ENCODE data around the gene ELF1. TPM values are rescaled to one million over a fixed set of nuclear protein-coding genes. Genes with fewer than 3 reads are reported as not detected.

ELF1 gene
- total RNA-seq, 2 donors from 2014 or later = 36.0 to 44.1 TPM

DNA sequence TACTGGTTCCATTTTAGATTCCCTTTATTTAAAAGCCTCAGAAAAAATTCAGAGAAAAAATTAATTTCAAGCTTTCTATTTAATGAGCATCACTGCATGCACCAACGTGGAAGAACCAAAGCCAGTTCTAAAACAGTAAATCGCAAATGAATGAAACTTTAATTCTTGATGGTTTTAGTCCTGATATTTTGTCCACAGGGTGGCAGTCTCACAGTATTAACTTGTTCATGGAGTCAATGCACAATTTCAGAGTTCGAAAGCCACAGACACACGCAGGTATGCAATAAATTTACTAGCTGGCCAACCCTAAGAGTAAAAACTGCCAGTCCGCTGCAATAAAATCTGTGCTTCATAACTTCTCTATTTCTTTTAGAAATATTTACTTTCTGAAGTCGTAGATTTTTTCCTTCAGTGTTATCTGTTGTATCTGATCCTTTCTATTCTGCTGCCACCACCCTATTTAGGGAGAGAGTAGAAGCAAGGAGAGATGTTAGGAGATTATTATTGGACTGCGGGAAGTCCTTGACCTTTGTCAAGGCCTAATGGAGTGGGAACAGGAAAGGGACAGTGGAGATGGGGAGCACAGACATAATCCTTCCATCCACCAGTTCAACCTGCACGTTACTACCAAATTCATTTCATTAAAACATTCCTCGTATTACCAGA lies 35.2 kb upstream of the ELF1 start:
- Mint-ChIP-seq H3K36me3 (ENCODE audit: low read depth) (peaks cover 18% of the 10 kb centered on the region), H3K9me3 (peaks cover 8% of the 10 kb centered on the region), H3K4me1 (peaks cover 26% of the 10 kb centered on the region), H3K27ac (no peak overlapping the region), H3K4me3 (no peak overlapping the region), H3K27me3 (ENCODE audit: insufficient read depth) (no peaks in the 10 kb centered on the region)
- H3K9ac ChIP-seq (ENCODE audit: extremely low read depth, low read length, poor library complexity, severe bottlenecking) = no peak overlapping the region
- no peak overlapping the region for H3K4me3 ChIP-seq (ENCODE audit: low read length)
- no peak for DNase-seq
- WGBS, 2 experiments (ENCODE audit: insufficient coverage in 1 of 2, insufficient read length in 1 of 2) = 78 to 88% methylated on average over 5 to 8 of the region's 9 CpGs
- H3K27me3 ChIP-seq (ENCODE audit: control insufficient read depth, insufficient read depth, low read length, poor library complexity, severe bottlenecking) = no peaks in the 10 kb centered on the region
- peaks cover 15% of the 10 kb centered on the region for H3K9me3 ChIP-seq (ENCODE audit: control insufficient read depth, low read length)
- H3K36me3 ChIP-seq (ENCODE audit: control insufficient read depth, insufficient read depth, low read length) = peaks cover 18% of the 10 kb centered on the region
- peaks cover 4% of the 10 kb centered on the region for H3K4me1 ChIP-seq (ENCODE audit: control insufficient read depth, insufficient read depth, low read length)
- H3K27ac ChIP-seq (ENCODE audit: low read depth, low read length) = no peak overlapping the region
- TF ChIP-seq, protein P1, sequence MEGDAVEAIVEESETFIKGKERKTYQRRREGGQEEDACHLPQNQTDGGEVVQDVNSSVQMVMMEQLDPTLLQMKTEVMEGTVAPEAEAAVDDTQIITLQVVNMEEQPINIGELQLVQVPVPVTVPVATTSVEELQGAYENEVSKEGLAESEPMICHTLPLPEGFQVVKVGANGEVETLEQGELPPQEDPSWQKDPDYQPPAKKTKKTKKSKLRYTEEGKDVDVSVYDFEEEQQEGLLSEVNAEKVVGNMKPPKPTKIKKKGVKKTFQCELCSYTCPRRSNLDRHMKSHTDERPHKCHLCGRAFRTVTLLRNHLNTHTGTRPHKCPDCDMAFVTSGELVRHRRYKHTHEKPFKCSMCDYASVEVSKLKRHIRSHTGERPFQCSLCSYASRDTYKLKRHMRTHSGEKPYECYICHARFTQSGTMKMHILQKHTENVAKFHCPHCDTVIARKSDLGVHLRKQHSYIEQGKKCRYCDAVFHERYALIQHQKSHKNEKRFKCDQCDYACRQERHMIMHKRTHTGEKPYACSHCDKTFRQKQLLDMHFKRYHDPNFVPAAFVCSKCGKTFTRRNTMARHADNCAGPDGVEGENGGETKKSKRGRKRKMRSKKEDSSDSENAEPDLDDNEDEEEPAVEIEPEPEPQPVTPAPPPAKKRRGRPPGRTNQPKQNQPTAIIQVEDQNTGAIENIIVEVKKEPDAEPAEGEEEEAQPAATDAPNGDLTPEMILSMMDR (conservative IDR thresholded peaks at IDR 0.05) = peak; percentile 74

DNA sequence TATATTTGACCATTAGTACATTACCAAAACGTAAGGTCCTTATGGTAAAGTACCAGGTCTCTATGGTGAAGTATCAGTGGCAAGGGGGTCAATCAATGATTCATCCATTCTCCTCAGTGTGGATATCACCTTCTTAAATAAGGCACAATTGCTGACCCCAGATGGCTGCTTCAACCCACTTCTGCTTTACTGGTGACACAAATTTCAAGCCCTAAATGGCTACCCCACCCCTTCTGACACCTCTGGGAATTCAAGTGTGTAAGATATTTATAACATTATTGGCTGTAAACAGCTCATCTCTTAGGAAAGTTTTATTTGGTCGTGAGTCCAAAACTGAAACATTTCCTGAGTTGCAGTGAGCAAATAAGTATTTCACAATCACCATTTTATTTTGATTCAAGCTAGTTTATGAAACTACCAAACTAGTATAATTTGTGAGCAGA lies 34.3 kb upstream of the ELF1 start:
- no peak overlapping the region for H3K9ac ChIP-seq (ENCODE audit: extremely low read depth, low read length, poor library complexity, severe bottlenecking)
- peaks cover 4% of the 10 kb centered on the region for H3K4me1 ChIP-seq (ENCODE audit: control insufficient read depth, insufficient read depth, low read length)
- WGBS, 2 experiments (ENCODE audit: insufficient coverage in 1 of 2, insufficient read length in 1 of 2) = 93 to 100% methylated on average over 1 to 2 of the region's 2 CpGs
- H3K4me1 Mint-ChIP-seq = peaks cover 19% of the 10 kb centered on the region
- H3K27ac ChIP-seq (ENCODE audit: low read depth, low read length) = no peak overlapping the region
- H3K4me3 Mint-ChIP-seq = no peak overlapping the region
- peaks cover 22% of the 10 kb centered on the region for H3K36me3 ChIP-seq (ENCODE audit: control insufficient read depth, insufficient read depth, low read length)
- H3K27me3 Mint-ChIP-seq (ENCODE audit: insufficient read depth) = no peaks in the 10 kb centered on the region
- peaks cover 27% of the 10 kb centered on the region for H3K36me3 Mint-ChIP-seq (ENCODE audit: low read depth)
- no peak overlapping the region for H3K27ac Mint-ChIP-seq
- no peak for DNase-seq
- peaks cover 24% of the 10 kb centered on the region for H3K9me3 ChIP-seq (ENCODE audit: control insufficient read depth, low read length)
- H3K4me3 ChIP-seq (ENCODE audit: low read length) = no peak overlapping the region
- H3K9me3 Mint-ChIP-seq = peaks cover 16% of the 10 kb centered on the region
- TF ChIP-seq, protein P1 (conservative IDR thresholded peaks at IDR 0.05) = no peak
- H3K27me3 ChIP-seq (ENCODE audit: control insufficient read depth, insufficient read depth, low read length, poor library complexity, severe bottlenecking) = no peaks in the 10 kb centered on the region

DNA sequence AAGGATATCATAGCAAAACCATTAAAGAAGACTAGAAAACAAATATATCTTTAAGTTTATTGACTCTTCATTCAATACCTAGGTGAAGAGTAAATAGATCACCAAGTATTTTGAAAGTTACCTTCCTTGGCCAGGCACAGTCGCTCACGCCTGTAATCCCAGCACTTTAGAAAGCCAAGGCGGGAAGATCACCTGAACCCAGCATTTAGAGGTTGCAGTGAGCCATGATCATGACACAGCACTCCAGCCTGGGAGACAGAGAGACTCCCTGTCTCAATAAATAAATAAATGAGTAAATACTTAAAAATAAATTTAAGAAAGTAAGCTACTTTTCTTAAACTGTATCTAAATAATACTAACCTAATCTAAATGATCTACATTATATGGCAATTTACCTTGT lies 33.3 kb upstream of the ELF1 start:
- peaks cover 15% of the 10 kb centered on the region for H3K4me1 Mint-ChIP-seq
- H3K27me3 Mint-ChIP-seq (ENCODE audit: insufficient read depth) = no peaks in the 10 kb centered on the region
- no peak overlapping the region for H3K27ac ChIP-seq (ENCODE audit: low read depth, low read length)
- no peak overlapping the region for H3K4me3 ChIP-seq (ENCODE audit: low read length)
- H3K27ac Mint-ChIP-seq = no peak overlapping the region
- no peaks in the 10 kb centered on the region for H3K4me1 ChIP-seq (ENCODE audit: control insufficient read depth, insufficient read depth, low read length)
- H3K27me3 ChIP-seq (ENCODE audit: control insufficient read depth, insufficient read depth, low read length, poor library complexity, severe bottlenecking) = no peaks in the 10 kb centered on the region
- TF ChIP-seq, protein P1 (conservative IDR thresholded peaks at IDR 0.05) = no peak
- H3K9me3 Mint-ChIP-seq = peaks cover 25% of the 10 kb centered on the region
- peaks cover 31% of the 10 kb centered on the region for H3K9me3 ChIP-seq (ENCODE audit: control insufficient read depth, low read length)
- H3K36me3 Mint-ChIP-seq (ENCODE audit: low read depth) = peaks cover 33% of the 10 kb centered on the region
- H3K36me3 ChIP-seq (ENCODE audit: control insufficient read depth, insufficient read depth, low read length) = peaks cover 27% of the 10 kb centered on the region
- WGBS, 2 experiments (ENCODE audit: insufficient coverage in 1 of 2, insufficient read length in 1 of 2) = 92 to 100% methylated on average over 3 of the region's 3 CpGs
- H3K4me3 Mint-ChIP-seq = no peak overlapping the region
- DNase-seq = no peak
- H3K9ac ChIP-seq (ENCODE audit: extremely low read depth, low read length, poor library complexity, severe bottlenecking) = no peak overlapping the region
